Measurements from ENCODE around the gene AUNIP.

GRCh38 chr1:25821112-25821476, 38.2 kb downstream of the AUNIP start:
- TF ChIP-seq CTCF (conservative IDR thresholded peaks at IDR 0.05; ENCODE audit: low read depth in 2 of 2), result no peak
- no peak for TF ChIP-seq POLR2AphosphoS5 (IDR thresholded peaks at IDR 0.05; ENCODE audit: low read depth)
- no peak for TF ChIP-seq EZH2phosphoT487 (IDR thresholded peaks at IDR 0.05; ENCODE audit: unreplicated experiment)
- TF ChIP-seq CREB1 (CRISPR knock-in tag; IDR thresholded peaks at IDR 0.05; ENCODE audit: low read depth), result no peak
- no peak for TF ChIP-seq EZH2 (IDR thresholded peaks at IDR 0.05; ENCODE audit: low read depth, unreplicated experiment)
- no peak for TF ChIP-seq ZNF331 (CRISPR knock-in tag; IDR thresholded peaks at IDR 0.05; ENCODE audit: low read depth)
- no peak for TF ChIP-seq JUNB (IDR thresholded peaks at IDR 0.05; ENCODE audit: unreplicated experiment)
- no peak for TF ChIP-seq REST (IDR thresholded peaks at IDR 0.05; ENCODE audit: unreplicated experiment)
- TF ChIP-seq ETS1 (IDR thresholded peaks at IDR 0.05), result no peak

Data from GM23338 (cell line).